Testis (tissue), 3 donors: Measurements from ENCODE around the gene RALGAPA1. TPM values are rescaled to one million over a fixed set of nuclear protein-coding genes. Genes with fewer than 3 reads are reported as not detected.

Source experiments
- DNase-seq: peaks from one replicate; pipeline ENCODE4 v3.0.0-alpha.2; 2019
- H3K27ac ChIP-seq, 2 donors: fragments of 200-600 bp; sonication (generic); one replicate each; pipeline ENCODE4 v1.5.1; 2019
- H3K27me3 ChIP-seq: fragments of 200-600 bp; sonication (generic); one replicate; pipeline ENCODE4 v1.5.1; 2019
- H3K36me3 ChIP-seq: fragments of 200-600 bp; sonication (generic); one replicate; pipeline ENCODE4 v1.5.1; 2017; ENCODE audit warnings: low read depth; ENCODE audit errors: missing control alignments
- H3K4me1 ChIP-seq: fragments of 200-600 bp; sonication (generic); one replicate; pipeline ENCODE4 v1.5.1; 2019
- H3K4me3 ChIP-seq, 2 donors: fragments of 200-600 bp; sonication (generic); one replicate each; pipeline ENCODE4 v1.5.1; 2017 to 2019
- H3K9me3 ChIP-seq: fragments of 200-600 bp; sonication (generic); one replicate; pipeline ENCODE4 v1.5.1; 2017
- CTCF ChIP-seq, 3 experiments: fragments of 450-650 bp in 2 of 3; fragments of 200-600 bp in 1 of 3; sonication (generic) in 1 of 3; IDR thresholded peaks; one replicate each; pipeline ENCODE4 v1.5.1; 2016 to 2019; ENCODE audit warnings: antibody characterized with exemption in 3 of 3, mild to moderate bottlenecking in 2 of 3, moderate library complexity in 1 of 3
- POLR2A ChIP-seq: fragments of 450-650 bp; IDR thresholded peaks from one replicate; pipeline ENCODE4 v1.6.1; 2017; ENCODE audit warnings: antibody characterized with exemption, mild to moderate bottlenecking, moderate library complexity
- WGBS, 2 donors: methylation state at CpG; one replicate each; pipeline ENCODE4 v1.1.5; 2018; 5-methylcytosine and 5-hydroxymethylcytosine counted together
- intact Hi-C: fragments of 100-400 bp; cut with DNase I; formaldehyde crosslinking; loops from one replicate; pipeline ENCODE4 v1.15.1; 2023; ENCODE audit warnings: low total_unique reads
- polyA plus RNA-seq: library from polyadenylated mRNA; stranded (reverse); fragments of 350-450 nt; fragmentation: Illumina TruSeq; extraction: RNeasy Lipid Tissue Mini Kit (QIAGEN cat#74804); gene quantifications from one replicate; pipeline ENCODE4 v1.2.3, GENCODE V29; 2014; ENCODE audit warnings: low read depth, low replicate concordance; ENCODE audit not compliant: insufficient read depth
- total RNA-seq, 2 donors: library from RNA; depleted of rRNA; stranded (reverse); fragments of >200 nt; gene quantifications; one replicate each; pipeline ENCODE4 v1.2.3, GENCODE V29; 2016

The RALGAPA1 gene
- total and polyA plus RNA-seq, 3 donors from 2014 or later: 25.6 to 111 (median 75.1) TPM

- WGBS, 2 donors: 93 to 95% methylated on average over 8 of the region's 8 CpGs
These were observed 237.5 kb downstream of the RALGAPA1 start for GRCh38 chr14:35571598-35571997.

GRCh38 chr14:35565871-35566464 lies 243.1 kb downstream of the RALGAPA1 start:
- TF ChIP-seq CTCF (IDR thresholded peaks at IDR 0.05) (no peak), POLR2A (no peak)
- no peaks in the 10 kb centered on the region for H3K9me3 ChIP-seq
- H3K4me1 ChIP-seq: no peaks in the 10 kb centered on the region
- H3K4me3 ChIP-seq: no peak overlapping the region
- H3K27ac ChIP-seq: no peak overlapping the region
- no peaks in the 10 kb centered on the region for H3K27me3 ChIP-seq
- WGBS, 2 donors: 92 to 94% methylated on average over 4 of the region's 4 CpGs
- intact Hi-C loops: no loop called here
- no peaks in the 10 kb centered on the region for H3K36me3 ChIP-seq
- no peak for DNase-seq

More at GRCh38 chr14:35571598-35571997, 237.5 kb downstream of the RALGAPA1 start:
- intact Hi-C loops: no loop called here
- DNase-seq: no peak
- no peaks in the 10 kb centered on the region for H3K9me3 ChIP-seq
- H3K27ac ChIP-seq: no peak overlapping the region
- no peaks in the 10 kb centered on the region for H3K36me3 ChIP-seq
- TF ChIP-seq POLR2A: no peak
- TF ChIP-seq CTCF (IDR thresholded peaks at IDR 0.05): no peak
- no peak overlapping the region for H3K4me3 ChIP-seq
- H3K27me3 ChIP-seq: no peaks in the 10 kb centered on the region
- no peaks in the 10 kb centered on the region for H3K4me1 ChIP-seq

DNA sequence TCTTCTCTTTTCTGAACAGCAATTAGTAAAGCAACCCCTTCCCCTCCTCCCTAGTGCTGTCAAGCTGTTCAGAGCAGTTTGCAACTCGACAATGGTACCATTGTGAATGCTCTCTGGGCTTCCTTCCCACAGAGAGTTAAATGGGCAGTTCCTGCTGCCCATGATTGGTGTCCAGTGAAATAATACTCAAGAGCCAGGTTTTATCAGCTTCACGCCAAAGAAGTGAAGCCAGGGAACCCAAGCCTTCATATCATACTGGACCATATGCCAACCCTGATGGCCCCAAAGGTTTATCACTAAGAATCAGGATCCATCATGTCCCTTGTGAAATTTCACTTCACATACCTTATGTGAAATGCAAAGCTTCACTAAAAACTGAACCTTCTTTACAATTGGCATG lies 250.4 kb downstream of the RALGAPA1 start:
- Histone ChIP-seq H3K4me3 (no peak overlapping the region), H3K36me3 (no peaks in the 10 kb centered on the region), H3K9me3 (no peaks in the 10 kb centered on the region), H3K27me3 (no peaks in the 10 kb centered on the region), H3K27ac (no peak overlapping the region), H3K4me1 (no peaks in the 10 kb centered on the region)
- TF ChIP-seq POLR2A: no peak
- TF ChIP-seq CTCF (IDR thresholded peaks at IDR 0.05): no peak
- WGBS, 2 donors: 64 to 67% methylated on average over 2 of the region's 2 CpGs
- DNase-seq: no peak
- intact Hi-C loops: no loop called here

DNA sequence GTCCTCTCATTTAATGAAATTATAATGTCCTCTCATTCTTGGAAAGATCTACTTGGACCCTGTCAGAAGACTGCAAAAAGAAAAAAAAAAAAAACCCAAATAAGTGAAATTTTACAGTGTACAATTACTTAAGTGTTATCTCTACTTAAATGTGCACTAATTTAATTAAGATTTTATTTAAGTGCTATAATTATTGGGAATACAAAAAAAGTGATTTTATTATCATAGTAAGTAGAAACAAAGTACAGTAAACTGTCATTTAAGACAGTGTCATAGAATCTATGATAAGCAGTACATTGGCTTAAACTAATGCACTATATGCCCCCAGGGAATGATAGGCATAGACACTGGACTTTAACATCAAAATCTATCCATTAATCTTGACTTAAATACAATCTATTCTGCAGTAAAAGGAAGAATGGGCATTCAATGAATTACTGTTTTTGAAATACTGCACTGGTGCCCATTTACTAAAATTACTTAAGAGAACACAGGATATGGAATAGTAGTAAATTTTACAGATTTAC lies 251.8 kb downstream of the RALGAPA1 start:
- DNase-seq: no peak
- intact Hi-C loops: no loop called here
- Histone ChIP-seq H3K4me1 (no peaks in the 10 kb centered on the region), H3K9me3 (no peaks in the 10 kb centered on the region), H3K36me3 (no peaks in the 10 kb centered on the region), H3K4me3 (no peak overlapping the region), H3K27me3 (no peaks in the 10 kb centered on the region), H3K27ac (no peak overlapping the region)
- TF ChIP-seq POLR2A (no peak), CTCF (IDR thresholded peaks at IDR 0.05) (no peak)

- Histone ChIP-seq H3K27me3 (no peaks in the 10 kb centered on the region), H3K27ac (no peak overlapping the region), H3K9me3 (no peaks in the 10 kb centered on the region), H3K36me3 (no peaks in the 10 kb centered on the region), H3K4me1 (no peaks in the 10 kb centered on the region), H3K4me3 (no peak overlapping the region)
- WGBS, 2 donors: 69 to 81% methylated on average over 1 of the region's 1 CpG
- no peak for DNase-seq
- intact Hi-C loops: no loop called here
- no peak for TF ChIP-seq POLR2A
These were observed 252.5 kb downstream of the RALGAPA1 start for GRCh38 chr14:35556548-35556947.
